ENCODE measurements around the gene WNT2.

WNT2 gene

DNA sequence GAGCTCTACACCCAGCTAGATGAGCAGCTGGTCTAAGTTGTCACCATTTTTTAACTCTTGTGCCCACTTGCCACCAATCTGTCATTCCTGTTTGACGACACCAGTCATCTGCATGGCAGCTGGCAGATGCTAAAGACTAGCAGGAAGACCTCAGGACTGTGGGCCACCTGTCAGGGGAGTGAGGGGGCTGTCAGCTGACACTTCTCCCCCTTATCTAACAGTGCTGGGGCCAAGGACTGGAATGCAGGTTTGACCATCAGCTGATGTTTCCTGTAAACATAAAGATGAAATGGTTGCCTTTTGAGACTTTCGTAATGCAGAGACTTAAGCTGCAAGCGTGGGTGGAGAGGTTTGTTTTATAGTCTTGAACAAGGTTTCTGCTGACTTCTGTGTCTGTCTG, 93.5 kb downstream of the WNT2 start:
- Histone ChIP-seq H3K36me3 (ENCODE audit: control insufficient read depth, insufficient read depth, low read length) (no peaks in the 10 kb centered on the region), H3K4me3 (ENCODE audit: insufficient read depth, low read depth, low read length, poor library complexity, severe bottlenecking) (no peak overlapping the region), H3K4me1 (ENCODE audit: control insufficient read depth, insufficient read depth, low read length, poor library complexity, severe bottlenecking) (no peaks in the 10 kb centered on the region), H3K27ac (ENCODE audit: insufficient read depth, low read length, poor library complexity, severe bottlenecking) (no peak overlapping the region), H3K27me3 (replicated peaks; ENCODE audit: control insufficient read depth, insufficient read depth, low read length, poor library complexity, severe bottlenecking) (no peaks in the 10 kb centered on the region), H3K9me3 (ENCODE audit: control insufficient read depth, low read length) (no peaks in the 10 kb centered on the region)
- no peak for DNase-seq

DNA sequence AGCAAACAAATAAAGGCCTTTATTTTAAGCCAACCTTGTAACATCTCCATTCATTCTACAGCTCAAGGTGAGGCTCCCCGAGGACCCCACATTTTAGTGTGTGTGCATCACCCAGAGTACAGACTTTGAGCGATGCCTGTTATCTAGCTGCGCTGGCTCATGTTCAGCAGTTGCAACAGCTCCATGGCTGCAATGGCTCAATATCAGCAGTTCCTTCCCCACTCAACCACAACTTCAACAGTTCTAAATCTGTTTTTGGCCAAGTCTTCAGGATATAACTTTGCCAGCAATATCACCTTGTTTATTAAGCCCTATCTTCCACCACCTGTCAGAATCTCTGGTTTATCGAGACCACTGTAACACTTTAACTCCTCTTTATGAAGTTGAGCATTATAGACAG, 95.8 kb downstream of the WNT2 start:
- no peak for DNase-seq
- H3K27me3 ChIP-seq (replicated peaks; ENCODE audit: control insufficient read depth, insufficient read depth, low read length, poor library complexity, severe bottlenecking) = no peaks in the 10 kb centered on the region
- no peak overlapping the region for H3K27ac ChIP-seq (ENCODE audit: insufficient read depth, low read length, poor library complexity, severe bottlenecking)

GRCh38 chr7:117225536-117225935, 97.3 kb downstream of the WNT2 start:
- Histone ChIP-seq H3K27me3 (replicated peaks; ENCODE audit: control insufficient read depth, insufficient read depth, low read length, poor library complexity, severe bottlenecking) (no peaks in the 10 kb centered on the region), H3K27ac (ENCODE audit: insufficient read depth, low read length, poor library complexity, severe bottlenecking) (no peak overlapping the region), H3K4me1 (ENCODE audit: control insufficient read depth, insufficient read depth, low read length, poor library complexity, severe bottlenecking) (no peaks in the 10 kb centered on the region), H3K36me3 (ENCODE audit: control insufficient read depth, insufficient read depth, low read length) (no peaks in the 10 kb centered on the region), H3K4me3 (ENCODE audit: insufficient read depth, low read depth, low read length, poor library complexity, severe bottlenecking) (no peak overlapping the region), H3K9me3 (ENCODE audit: control insufficient read depth, low read length) (no peaks in the 10 kb centered on the region)
- no peak for DNase-seq

More for the DNA sequence above, 95.8 kb downstream of the WNT2 start:
- Histone ChIP-seq H3K4me1 (ENCODE audit: control insufficient read depth, insufficient read depth, low read length, poor library complexity, severe bottlenecking) (no peaks in the 10 kb centered on the region), H3K9me3 (ENCODE audit: control insufficient read depth, low read length) (no peaks in the 10 kb centered on the region), H3K4me3 (ENCODE audit: insufficient read depth, low read depth, low read length, poor library complexity, severe bottlenecking) (no peak overlapping the region), H3K36me3 (ENCODE audit: control insufficient read depth, insufficient read depth, low read length) (no peaks in the 10 kb centered on the region)
